Measurements from ENCODE around the gene JAG2.

JAG2 gene

DNA sequence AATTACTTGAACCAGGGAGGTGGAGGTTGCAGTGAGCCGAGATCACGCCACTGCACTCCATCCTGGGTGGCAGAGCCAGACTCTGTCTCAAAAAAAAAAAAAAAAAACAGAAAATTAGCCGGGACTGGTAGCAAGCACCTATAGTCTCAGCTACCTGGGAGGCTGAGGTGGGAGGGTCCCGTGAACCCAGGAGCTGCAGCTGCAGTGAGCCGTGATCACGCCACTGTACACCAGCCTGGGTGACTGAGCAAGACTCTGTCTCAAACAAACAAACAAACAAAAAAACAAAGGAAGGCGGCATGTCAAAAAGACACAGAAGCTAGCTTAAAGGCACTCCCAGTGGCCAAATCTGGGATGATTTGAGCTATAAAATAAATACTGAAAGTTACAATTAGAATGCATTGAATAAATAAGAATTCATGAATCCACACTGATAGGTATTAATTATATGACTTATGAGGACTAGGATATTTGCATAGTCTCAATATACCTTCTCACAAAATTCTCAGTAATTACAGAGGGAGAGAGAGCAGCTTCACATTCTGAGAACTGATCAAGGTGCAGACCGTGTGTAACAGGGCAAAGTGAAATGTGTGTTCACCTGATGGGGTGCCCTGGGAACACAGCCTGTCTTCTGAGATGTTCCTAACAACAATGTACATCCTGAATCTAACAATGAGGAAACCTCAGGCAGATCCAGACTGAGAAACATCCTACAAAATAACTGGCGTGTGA lies 60.6 kb downstream of the JAG2 start:
- DNase-seq = no peak

DNA sequence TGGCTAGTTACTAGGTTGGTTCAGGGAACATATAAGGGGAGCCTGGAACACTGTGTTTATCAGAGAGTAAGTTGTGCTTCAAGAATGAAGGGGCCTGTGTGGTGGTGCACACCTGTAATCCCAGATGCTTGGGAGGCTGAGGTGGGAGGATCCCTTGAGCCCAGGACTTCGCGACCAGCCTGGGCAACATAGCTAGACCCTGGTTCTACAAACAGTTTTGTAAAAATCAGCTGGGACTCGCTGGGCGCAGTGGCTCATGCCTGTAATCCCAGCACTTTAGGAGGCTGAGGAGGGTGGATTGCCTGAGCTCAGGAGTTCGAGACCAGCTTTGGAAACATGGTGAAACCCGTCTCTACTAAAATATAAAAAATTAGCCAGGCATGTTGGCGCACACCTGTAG lies 61.2 kb downstream of the JAG2 start:
- no peak for DNase-seq

DNA sequence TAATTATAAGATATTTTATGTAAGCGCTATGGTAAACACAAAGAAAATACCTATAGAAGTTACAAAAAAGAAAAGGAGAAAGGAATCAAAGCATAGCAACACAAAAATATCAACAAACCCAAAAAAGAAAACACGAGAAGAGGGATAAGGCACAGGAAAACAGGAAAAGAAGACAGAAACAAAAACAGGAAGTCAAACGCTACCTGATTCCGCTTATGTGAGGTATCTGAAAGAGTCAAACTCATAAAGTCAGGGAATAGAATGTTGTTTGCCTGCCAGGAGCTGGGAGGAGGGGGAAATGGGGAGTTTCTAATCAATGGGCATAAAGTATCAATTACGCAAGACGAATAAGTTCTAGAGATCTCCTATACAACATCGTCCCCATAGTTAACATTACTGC lies 63.4 kb downstream of the JAG2 start:
- no peak for DNase-seq

DNA sequence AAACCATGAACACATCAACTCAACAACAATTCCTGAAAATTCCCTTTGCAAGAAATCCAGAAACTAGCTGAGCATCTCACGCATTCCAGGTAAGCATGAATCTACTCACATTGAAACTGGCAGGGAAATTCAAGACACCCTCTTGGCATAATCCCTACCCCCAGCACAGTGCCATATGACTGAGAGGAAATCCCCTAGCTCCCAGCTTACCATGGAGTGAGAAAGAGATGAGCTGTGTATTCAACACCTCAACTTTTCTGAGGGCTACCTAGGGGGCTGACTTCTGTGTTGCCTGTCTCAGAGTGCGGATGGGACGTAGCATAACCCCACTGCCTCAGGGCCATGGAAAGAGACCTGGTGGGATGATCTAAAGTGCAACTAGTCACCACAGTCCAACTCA lies 65.7 kb downstream of the JAG2 start:
- DNase-seq = no peak

DNA sequence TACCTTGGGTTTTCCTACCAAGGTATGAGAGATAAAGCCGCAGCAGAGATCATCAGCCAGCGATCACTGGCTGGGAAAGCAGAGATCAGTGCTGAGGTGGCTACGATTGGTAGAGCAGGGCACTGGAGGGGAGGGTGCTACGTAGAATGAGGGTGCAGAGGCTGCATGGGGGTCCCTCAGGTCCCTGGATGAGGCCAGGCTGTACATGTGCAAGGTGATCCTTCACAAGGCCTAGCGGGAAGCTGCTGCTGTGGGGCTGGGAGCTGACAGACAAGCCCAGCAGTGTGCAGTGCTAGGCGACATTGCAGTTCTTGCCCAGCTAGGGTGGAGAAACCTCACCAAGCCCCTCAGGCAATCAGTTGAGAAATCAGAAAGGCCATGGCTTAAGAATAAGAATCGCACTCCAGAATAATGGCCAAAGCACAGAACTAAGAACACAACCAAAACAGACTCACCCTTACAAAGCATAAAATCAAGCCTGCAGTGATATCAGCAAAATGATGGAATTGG lies 66.2 kb downstream of the JAG2 start:
- DNase-seq = no peak

DNA sequence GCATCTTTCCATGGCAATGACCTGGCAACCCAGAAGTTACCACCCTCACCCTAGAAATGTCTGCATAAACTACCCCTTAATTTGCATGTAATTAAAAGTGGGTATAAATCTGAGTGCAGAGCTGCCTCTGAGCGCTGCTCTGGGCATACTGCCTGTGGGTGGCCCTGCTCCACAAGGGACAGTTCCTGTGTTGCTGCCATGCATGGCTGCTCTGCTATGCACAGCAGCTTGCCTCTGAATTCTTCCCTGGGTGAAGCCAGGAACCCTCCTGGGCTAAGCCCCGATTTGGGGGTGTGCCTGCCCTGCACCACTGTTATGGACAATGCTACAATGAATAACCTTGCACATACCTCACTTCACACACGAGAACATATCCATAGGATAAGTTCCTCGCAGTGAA lies 67.7 kb downstream of the JAG2 start:
- no peak for DNase-seq

DNA sequence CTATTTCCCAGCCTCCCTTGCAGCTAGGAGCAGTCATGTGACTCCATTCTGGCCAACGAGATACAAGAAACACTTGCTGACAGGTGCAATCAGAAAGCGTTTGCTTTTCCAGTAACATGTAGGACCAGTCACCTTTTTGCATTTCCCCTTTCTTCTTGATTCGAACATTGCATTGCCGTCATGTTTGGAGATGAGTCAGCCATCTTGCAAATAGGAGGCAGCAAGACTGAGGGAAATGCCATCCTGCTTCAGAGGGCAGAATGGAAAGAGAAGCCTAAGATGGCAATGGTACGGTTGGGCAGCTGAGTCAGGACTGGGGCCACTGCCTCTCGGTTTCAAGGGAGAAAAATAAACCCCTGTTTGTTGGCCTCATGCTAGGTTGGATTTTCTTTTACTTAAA lies 68.8 kb downstream of the JAG2 start:
- no peak for DNase-seq

DNA sequence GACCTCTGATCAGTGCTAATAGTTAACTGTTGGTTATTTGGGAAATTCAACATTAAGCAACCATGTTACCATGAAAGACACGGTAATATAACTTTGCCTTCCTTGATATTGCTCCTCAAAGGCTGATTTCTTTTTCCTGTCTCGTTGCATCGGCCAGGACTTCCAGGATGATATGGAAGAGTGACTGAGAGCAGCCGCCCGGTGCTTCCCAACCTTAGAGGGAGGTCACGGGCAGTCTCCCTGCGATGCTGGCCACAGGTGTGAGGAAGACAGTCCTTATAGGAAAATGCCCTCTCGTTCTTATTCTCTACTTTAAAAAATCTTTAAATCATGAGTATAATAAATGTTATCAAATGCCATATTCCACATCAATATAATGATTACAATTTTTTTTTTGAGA lies 70.3 kb downstream of the JAG2 start:
- no peak for DNase-seq

DNA sequence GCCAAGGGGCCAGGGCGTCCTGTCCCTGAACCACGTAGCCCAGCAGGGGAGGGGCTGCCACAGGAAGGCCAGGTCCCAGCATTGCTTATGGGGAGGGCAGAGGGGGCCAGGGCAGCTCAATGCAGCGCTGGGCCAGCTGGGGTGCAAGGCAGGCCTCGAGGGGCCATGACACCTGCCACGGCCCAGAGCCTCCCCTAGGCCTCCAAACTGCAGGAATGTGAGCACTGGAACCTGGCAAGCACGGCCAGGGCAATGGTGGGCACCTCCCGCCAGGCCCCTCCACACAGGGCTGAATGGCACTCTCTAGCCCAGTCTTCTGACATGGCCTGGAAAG lies 70.8 kb downstream of the JAG2 start:
- no peak for DNase-seq

DNA sequence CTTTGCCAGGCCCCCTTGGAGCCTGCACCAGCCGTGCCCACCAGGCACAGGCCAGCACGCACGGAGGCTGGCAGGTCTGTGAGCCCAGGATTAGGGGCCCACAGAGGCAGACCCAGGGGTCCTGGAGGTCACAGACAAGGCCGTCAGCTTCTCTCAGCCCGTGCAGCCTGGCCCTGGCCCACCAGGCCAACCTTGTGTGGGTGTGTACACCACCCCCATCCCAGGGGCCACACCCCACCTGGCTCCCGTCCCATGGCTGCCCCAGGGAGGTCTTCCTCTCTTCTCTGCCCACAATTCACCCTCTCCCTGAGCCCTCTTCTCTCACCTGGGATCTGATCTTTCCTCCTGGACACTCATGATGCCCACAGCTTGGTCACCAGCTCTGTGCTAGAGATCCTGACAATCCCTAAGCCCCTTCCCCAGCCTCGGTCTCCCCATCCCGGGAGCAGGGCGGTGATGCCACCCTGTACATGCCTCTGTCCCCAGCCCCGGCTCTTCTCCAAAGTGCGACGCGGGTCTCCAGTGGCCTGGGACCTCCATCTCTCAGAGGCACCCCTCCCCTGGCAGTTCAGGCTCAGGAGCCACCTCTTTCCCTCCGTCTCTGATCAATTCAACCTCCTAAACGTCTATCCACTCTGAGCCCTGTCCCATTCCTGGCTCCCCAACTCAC lies 72.2 kb downstream of the JAG2 start:
- no peak for DNase-seq

DNA sequence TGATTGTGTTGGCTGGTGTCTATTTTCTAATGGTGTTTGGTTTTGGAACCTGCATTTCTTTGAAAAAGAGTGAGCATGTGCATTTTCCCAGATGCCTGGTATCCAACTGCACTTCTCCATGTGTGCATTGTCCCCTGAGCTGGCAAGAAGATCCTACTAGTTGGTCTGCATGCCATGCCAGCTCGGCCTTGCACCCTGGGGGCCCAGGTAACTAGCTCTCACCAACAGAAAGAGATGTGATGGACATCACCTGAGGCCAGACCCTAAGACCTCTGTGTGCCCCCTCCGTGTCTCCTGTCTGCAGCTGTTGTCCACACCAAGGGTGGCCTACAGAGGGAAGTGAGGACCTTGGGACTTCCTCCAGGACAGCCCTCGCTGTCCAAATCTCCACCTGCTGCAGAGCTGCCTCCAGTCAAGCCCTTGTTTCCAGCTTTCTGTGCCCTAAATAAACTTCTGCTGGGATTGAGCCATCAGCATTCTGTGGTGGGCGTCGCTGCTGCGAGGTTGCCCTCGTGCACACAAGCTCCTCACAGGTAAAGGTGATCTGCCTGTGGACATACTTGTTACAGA lies 73.3 kb downstream of the JAG2 start:
- no peak for DNase-seq

DNA sequence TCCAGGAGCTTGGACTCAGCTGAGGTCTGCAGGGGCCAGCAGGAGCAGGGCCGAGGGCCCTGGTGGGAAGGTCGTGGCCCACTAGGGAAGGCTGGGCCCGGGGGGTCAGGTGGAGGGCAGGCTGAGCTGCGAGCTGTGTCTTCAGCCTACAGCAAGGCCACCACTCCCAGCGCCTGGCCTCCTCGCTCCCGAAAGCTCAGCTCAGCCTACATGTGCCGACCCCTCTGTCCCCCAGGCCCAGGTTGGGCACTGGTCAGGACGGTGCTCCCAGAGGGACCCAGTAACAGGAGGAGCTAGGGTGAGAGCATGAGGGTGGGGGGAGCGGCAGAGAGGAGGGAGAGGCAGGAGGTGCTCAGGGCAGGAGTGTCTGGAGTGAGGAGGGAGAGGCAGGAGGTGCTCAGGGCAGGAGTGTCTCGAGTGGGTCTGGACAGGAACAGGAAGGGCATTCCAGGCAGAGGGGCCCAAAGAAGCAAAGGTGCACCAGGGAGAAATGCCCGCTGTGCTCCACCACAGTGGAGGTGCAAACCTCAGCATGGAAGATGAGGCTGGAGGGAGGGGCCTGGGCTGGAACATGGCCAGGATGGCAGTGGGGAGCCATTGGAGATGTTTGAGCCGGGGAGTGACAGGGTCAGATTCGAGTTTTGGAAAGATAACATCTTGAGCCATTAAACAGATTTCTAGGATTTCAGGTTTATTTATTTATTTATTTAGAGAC lies 74.2 kb downstream of the JAG2 start:
- DNase-seq = no peak

DNA sequence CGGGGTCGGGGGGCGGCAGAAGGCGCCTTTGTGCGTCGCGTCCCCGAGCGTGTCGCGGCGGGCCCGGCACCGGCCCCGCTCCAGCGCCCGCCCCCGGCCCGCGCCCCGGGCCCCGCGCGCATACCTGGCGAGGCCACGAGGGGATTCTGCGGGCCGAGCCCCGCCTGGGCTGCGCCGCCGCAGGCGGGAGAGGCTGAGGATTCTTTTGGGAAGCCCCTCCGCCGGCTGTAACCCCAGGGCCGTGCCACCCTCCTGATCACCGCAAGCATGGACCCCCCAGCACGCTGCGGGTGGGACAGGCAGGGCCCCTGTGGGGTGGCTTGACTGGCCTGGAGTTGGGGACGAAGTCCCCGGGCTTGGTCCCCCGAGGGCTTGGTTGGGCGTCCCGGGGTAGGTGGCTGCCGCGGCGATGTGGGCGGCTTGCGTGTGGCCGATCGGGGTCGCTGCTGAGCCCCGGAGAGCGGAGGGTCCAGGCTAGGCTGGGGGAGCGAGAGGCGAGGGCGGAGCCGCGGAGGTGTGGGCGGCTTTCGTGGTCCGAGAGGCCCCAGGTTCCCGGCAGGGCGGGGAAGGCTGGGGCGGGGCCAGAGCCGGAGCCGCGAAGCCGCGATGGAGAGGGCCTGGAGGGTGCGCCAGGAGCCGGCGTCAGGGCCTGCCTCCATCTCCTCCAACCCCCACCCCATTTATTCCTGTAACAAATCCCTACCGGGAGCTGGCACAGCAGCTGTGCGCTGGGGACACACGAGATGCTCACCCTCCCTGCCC lies 75.0 kb downstream of the JAG2 start:
- DNase-seq = peak; percentile 33

DNA sequence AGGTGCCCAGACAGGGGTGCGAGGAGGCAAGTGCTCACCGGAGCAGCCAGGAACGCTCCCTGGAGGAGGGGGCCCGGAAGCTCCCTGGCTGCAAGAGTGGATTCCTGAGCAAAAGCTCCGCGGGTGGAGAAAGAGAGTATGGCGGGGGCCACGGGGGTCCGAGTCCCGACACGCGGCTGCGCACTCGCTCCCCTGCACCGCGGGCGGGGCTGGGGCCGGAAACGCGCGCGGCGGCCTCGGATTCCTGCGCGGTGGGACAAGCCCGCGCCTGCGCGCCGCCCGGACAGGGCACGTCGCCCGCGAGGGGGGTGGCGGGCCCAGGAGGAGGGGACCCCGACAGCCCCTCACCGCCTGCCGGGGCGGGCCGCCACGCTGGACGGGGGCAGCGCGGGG lies 75.5 kb downstream of the JAG2 start:
- no peak for DNase-seq

DNA sequence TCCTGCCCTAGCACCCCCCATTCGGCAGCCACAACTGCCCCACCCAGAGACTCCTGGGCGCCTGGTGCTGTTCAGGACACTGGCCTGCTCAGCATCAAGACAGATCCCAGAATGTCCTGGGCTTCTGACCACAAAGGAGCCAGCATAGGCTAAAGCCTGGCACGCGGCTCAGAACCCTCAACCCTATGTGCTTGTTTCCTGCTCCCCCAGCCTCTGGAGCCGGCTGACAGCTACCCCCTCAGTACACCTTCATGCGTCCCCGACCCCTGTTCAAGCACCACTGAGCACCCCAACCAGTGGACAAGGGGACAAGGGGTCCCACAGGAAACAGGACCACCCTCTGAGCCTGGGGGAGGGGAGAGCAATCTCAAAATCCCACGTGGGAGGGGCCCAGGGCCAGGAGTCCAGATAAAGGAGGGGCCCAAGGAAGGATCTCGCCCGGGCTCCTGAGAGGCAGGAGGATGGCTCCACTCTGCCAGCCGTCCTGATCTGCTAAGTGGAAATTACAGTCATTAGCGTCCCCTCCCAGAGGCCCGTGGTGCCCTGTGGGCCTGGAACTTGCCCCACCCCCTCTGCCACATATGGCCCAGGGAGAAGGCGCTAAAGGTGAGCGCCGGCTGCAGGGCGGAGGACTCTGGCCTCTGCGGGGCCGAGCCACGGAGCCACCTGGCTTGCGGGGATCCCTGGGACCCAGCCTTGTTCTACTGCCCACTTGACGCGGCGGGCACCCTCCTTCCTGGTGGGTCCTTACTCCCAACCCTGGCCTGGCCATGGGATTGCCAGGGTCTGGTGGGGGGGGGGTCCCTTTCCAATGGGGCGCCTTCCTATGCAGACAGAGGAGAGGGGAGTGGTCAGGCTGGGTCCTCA lies 76.2 kb downstream of the JAG2 start:
- no peak for DNase-seq

DNA sequence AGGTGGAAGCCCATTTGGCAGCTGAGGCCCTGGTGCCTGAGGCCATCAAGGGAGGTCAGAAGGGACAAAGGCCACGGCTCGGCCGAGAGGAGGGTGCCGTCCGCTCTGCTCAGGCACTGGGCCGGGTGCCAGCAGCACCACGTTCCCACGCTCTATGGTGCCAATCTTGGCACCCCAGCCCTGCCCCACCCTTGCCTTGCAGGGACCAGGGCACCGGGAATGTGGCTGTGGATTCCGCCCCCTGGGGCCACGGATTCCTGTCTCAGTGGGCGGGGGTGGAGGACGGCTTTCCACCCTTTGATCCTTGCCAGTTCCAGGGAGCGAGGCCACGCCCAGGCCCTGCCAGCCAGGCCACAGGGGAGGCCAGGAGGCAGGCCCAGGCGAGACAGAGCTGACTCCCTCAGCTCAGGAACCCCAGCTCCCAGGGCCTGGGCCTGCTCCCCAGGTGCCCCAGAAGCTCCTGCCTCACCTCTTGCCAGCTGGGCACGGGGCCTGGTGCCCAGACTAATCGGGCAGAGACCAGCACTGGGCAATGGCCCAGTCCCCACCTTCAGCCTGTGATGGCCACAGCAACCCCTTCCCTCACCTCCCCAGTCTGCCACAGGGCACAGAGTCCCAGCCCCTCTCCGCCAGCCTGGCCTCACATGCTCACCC lies 76.9 kb downstream of the JAG2 start:
- no peak for DNase-seq

DNA sequence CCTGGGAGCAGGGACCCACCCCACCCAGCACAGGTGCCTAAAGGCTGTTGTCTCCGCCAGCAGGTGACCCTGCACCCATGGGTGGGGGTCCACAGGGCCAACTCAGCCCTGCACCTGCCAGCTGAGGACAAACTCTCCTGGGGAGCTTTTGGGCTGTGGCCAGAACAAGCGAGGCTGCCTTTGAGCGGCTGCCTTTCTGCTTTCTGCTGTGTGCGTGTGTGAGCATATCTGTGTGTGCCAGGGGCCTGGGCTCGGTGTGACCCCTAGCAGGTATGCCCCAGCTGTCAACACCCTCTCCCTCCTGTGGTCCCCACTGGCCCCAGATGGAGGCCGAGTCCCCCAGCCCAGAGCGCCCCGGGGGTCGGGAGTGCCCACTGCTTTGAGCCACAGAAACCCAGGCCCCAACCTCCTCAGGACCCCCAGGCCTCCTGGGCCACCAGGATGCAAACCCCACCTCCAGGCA lies 77.5 kb downstream of the JAG2 start:
- no peak for DNase-seq

All from NCI-H524 treated with DMSO at 0.1 percent for 48 hours (cell line).